Measurements from ENCODE around the gene RNASE13.

GRCh38 chr14:21050597-21050996 is 16.0 kb upstream of the RNASE13 start:
- TF ChIP-seq POLR2A (IDR thresholded peaks at IDR 0.05) (no peak), CTCF (IDR thresholded peaks at IDR 0.05) (no peak)

All from body of pancreas (tissue), 4 donors.